ENCODE results near the gene COL4A1. TPM values are rescaled to one million over a fixed set of nuclear protein-coding genes. Genes with fewer than 3 reads are reported as not detected.

Gene COL4A1
- total RNA-seq, 3 donors from 2014 or later: 118 to 1,008 (median 370) TPM

GRCh38 chr13:110217811-110218210 is 89.1 kb downstream of the COL4A1 start:
- Histone ChIP-seq H3K36me3 (no peaks in the 10 kb centered on the region), H3K9me3 (no peaks in the 10 kb centered on the region), H3K27me3 (no peaks in the 10 kb centered on the region), H3K27ac (no peak overlapping the region), H3K4me1 (no peaks in the 10 kb centered on the region), H3K4me3 (no peak overlapping the region)
- TF ChIP-seq POLR2AphosphoS5 (IDR thresholded peaks at IDR 0.05): no peak
- TF ChIP-seq POLR2A (IDR thresholded peaks at IDR 0.05): no peak
- TF ChIP-seq, protein P1, sequence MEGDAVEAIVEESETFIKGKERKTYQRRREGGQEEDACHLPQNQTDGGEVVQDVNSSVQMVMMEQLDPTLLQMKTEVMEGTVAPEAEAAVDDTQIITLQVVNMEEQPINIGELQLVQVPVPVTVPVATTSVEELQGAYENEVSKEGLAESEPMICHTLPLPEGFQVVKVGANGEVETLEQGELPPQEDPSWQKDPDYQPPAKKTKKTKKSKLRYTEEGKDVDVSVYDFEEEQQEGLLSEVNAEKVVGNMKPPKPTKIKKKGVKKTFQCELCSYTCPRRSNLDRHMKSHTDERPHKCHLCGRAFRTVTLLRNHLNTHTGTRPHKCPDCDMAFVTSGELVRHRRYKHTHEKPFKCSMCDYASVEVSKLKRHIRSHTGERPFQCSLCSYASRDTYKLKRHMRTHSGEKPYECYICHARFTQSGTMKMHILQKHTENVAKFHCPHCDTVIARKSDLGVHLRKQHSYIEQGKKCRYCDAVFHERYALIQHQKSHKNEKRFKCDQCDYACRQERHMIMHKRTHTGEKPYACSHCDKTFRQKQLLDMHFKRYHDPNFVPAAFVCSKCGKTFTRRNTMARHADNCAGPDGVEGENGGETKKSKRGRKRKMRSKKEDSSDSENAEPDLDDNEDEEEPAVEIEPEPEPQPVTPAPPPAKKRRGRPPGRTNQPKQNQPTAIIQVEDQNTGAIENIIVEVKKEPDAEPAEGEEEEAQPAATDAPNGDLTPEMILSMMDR (IDR thresholded peaks at IDR 0.05): no peak
- intact Hi-C loops (cut with DNase I; ENCODE audit: low total_unique reads): no loop called here
- DNase-seq (ENCODE audit: low spot score in 2 of 2): no peak

- H3K4me1 ChIP-seq: no peaks in the 10 kb centered on the region
- H3K36me3 ChIP-seq: no peaks in the 10 kb centered on the region
- H3K4me3 ChIP-seq: no peak overlapping the region
- intact Hi-C loops (cut with DNase I; ENCODE audit: low total_unique reads): no loop called here
- TF ChIP-seq, protein P1 (IDR thresholded peaks at IDR 0.05): no peak
- TF ChIP-seq POLR2A (IDR thresholded peaks at IDR 0.05): no peak
- TF ChIP-seq POLR2AphosphoS5 (IDR thresholded peaks at IDR 0.05): no peak
- no peak for DNase-seq (ENCODE audit: low spot score in 2 of 2)
- no peaks in the 10 kb centered on the region for H3K27me3 ChIP-seq
- no peaks in the 10 kb centered on the region for H3K9me3 ChIP-seq
- H3K27ac ChIP-seq: peak overlapping the region; percentile 8 to 70
Observed at GRCh38 chr13:110217085-110217484, 89.9 kb downstream of the COL4A1 start.

DNA sequence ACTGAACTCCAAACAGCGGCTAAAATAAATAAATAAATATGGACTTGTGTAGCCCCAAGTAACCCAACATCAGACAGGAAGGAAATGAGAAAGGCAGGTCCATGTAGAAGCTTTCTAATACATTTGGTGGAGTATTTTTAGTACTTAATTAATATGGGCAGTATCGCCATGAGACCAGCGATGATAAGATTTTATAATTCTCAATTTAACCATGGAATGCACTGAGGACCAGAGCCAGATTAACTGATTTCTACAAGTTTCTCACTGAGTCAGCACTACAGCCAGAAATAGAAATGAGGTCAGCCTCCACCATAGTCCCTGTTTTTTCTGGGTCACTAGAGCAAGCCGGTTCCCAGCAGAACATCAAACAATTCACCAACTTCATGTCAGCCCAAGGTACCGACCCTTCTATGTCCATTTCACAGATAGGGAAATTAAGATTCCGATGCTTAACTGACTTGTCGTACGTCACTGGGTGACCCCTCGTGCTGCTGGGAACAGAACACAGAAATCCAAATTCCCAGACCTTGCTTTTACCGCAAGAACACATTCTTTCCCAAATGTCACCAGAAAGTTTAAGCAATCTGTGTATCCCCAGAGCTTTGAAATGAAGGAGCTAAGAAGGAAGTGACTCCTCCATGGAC is 90.4 kb downstream of the COL4A1 start:
- Histone ChIP-seq H3K4me3 (no peak overlapping the region), H3K27ac (peak overlapping the region; percentile 11 to 70), H3K36me3 (no peaks in the 10 kb centered on the region), H3K4me1 (no peaks in the 10 kb centered on the region), H3K27me3 (no peaks in the 10 kb centered on the region), H3K9me3 (no peaks in the 10 kb centered on the region)
- intact Hi-C loops (cut with DNase I; ENCODE audit: low total_unique reads): no loop called here
- TF ChIP-seq POLR2AphosphoS5 (IDR thresholded peaks at IDR 0.05) (peak; percentile 35 to 75 (median 69)), POLR2A (IDR thresholded peaks at IDR 0.05) (no peak)
- TF ChIP-seq, protein P1 (IDR thresholded peaks at IDR 0.05): no peak
- no peak for DNase-seq (ENCODE audit: low spot score in 2 of 2)

DNA sequence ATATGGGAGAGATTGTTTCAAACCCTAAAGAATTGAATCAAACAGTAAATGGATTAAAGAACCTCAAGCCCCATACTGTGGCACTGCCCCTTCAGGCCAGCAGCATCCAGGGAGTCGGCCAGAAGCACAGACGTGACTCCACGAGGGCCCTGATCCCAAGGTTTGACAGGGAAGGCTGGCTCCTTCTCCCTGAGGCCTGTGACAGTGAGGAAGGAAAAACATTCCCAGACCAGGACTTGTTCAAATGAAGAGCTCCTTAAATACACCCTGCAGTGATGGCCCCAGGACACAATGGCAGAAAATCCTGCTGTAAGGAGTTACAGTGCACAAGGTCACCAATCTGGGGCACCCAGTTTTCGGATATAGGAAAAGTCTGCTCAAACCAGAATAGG is 91.0 kb downstream of the COL4A1 start:
- no peak overlapping the region for H3K4me3 ChIP-seq
- no peak for DNase-seq (ENCODE audit: low spot score in 2 of 2)
- no peaks in the 10 kb centered on the region for H3K36me3 ChIP-seq
- TF ChIP-seq, protein P1 (IDR thresholded peaks at IDR 0.05): no peak
- TF ChIP-seq POLR2A (IDR thresholded peaks at IDR 0.05): no peak
- no peaks in the 10 kb centered on the region for H3K27me3 ChIP-seq
- intact Hi-C loops (cut with DNase I; ENCODE audit: low total_unique reads): no loop called here
- peak overlapping the region; percentile 11 to 64 for H3K27ac ChIP-seq
- H3K9me3 ChIP-seq: no peaks in the 10 kb centered on the region
- H3K4me1 ChIP-seq: no peaks in the 10 kb centered on the region

DNA sequence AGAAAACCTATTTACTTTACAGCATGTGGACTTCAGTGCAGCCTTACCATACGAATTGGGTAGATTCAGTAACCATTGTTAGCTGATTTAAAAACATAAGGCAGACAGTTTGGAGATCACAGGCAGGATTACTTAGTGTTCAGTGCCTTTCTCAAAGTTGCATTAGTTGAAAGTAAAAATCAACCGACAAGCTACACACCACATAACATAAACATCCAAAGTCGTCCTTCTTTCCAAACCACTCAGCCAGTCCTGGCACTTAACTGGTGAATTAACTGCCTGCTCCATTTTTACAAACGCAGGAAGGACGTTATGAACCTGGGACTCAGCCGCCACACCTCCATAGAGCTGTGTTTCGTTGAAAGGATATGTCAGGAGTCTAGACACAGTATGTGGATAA is 91.4 kb downstream of the COL4A1 start:
- H3K36me3 ChIP-seq: no peaks in the 10 kb centered on the region
- no peak overlapping the region for H3K4me3 ChIP-seq
- TF ChIP-seq POLR2AphosphoS5 (IDR thresholded peaks at IDR 0.05): no peak
- TF ChIP-seq, protein P1 (IDR thresholded peaks at IDR 0.05): no peak
- no peak for TF ChIP-seq POLR2A (IDR thresholded peaks at IDR 0.05)
- H3K4me1 ChIP-seq: no peaks in the 10 kb centered on the region
- no peaks in the 10 kb centered on the region for H3K27me3 ChIP-seq
- no peak for DNase-seq (ENCODE audit: low spot score in 2 of 2)
- peak overlapping the region in 1 of 2 donors; percentile 64 for H3K27ac ChIP-seq
- no peaks in the 10 kb centered on the region for H3K9me3 ChIP-seq
- intact Hi-C loops (cut with DNase I; ENCODE audit: low total_unique reads): no loop called here
